Psoas muscle (tissue), 8 donors: Measurements from ENCODE around the gene SEC14L5. TPM values are rescaled to one million over a fixed set of nuclear protein-coding genes. Genes with fewer than 3 reads are reported as not detected.

Experiments used
- ATAC-seq, 4 donors: fragments of 200-7000 bp; cut with Tn5 transposase; one replicate each; pipeline ENCODE4 v1.9.1; 2020; ENCODE audit warnings: moderate library complexity in 3 of 4, mild to moderate bottlenecking in 2 of 4
- DNase-seq, 2 donors: peaks; one replicate each; pipeline ENCODE4 v3.0.0-alpha.2; 2020
- H3K27ac ChIP-seq: fragments of 200-600 bp; one replicate; pipeline ENCODE4 v1.8.0; 2022
- H3K27me3 ChIP-seq, 3 donors: fragments of 200-600 bp in 1 of 3; one replicate each; pipeline versions ENCODE4 v1.6.1 to v1.8.0; 2013 to 2022; ENCODE audit warnings: low read length in 2 of 3, mild to moderate bottlenecking in 2 of 3, moderate library complexity in 1 of 3; ENCODE audit not compliant: insufficient read depth in 3 of 3
- H3K36me3 ChIP-seq, 2 donors: fragments of 200-600 bp in 1 of 2; one replicate each; pipeline versions ENCODE4 v1.6.1 to v1.8.0; 2013 to 2022; ENCODE audit warnings: low read depth in 1 of 2, mild to moderate bottlenecking in 1 of 2, moderate library complexity in 1 of 2; ENCODE audit not compliant: insufficient read depth in 1 of 2
- H3K4me1 ChIP-seq: fragments of 200-600 bp; one replicate; pipeline ENCODE4 v1.8.0; 2022
- H3K4me3 ChIP-seq: fragments of 200-600 bp; one replicate; pipeline ENCODE4 v1.8.0; 2022; ENCODE audit warnings: mild to moderate bottlenecking
- H3K9me3 ChIP-seq: fragments of 200-600 bp; one replicate; pipeline ENCODE4 v1.8.0; 2022
- WGBS, 3 donors: extraction: QIAGEN DNeasy Blood & Tissue Kit; methylation state at CpG; one replicate each; pipeline versions ENCODE4 v1.1.6 to v1.1.7; 2013; 5-methylcytosine and 5-hydroxymethylcytosine counted together
- intact Hi-C, 2 donors: fragments of 100-400 bp; cut with DNase I; formaldehyde crosslinking; loops; one replicate each; pipeline versions ENCODE4 v1.11.0 to v1.14.2; 2022
- polyA plus RNA-seq, 3 donors: library from polyadenylated mRNA; stranded (reverse); fragments of 200-250 nt; gene quantifications; one replicate each; pipeline ENCODE4 v1.2.3, GENCODE V29; 2013
- total RNA-seq, 4 donors: library from RNA; stranded (reverse); fragmentation: NEBNext Ultra II Directional in 2 of 4; extraction: Animal tissue kit (Norgen Biotek cat#: 25700) in 2 of 4; gene quantifications; one replicate each; pipeline versions ENCODE4 v1.2.1 to v1.2.4, GENCODE V29; 2021 to 2023
- TF ChIP-seq, protein P1 (sequence below): fragments of 200-600 bp; IDR thresholded peaks from one replicate; pipeline ENCODE4 v1.8.0; 2022; ENCODE audit warnings: antibody characterized with exemption
- donor health status: healthy with polysubstance abuse.
- donor health status: DM: no; HTN: no; CAD: no; lungs with moderate emphysema.
- donor health status: Bipolar disorder and iron deficiency.
- donor health status: healthy.
- donor health status: DM: yes; HTN: yes; CAD: no.
- donor health status: DM: no; HTN: no; CAD: no.
- donor health status: DM: no; HTN: no; CAD: no.
- donor health status: DM: yes; HTN: yes; CAD: no.

SEC14L5 gene
- total and polyA plus RNA-seq, 7 donors, result 0.23 to 0.88 (median 0.42) TPM

DNA sequence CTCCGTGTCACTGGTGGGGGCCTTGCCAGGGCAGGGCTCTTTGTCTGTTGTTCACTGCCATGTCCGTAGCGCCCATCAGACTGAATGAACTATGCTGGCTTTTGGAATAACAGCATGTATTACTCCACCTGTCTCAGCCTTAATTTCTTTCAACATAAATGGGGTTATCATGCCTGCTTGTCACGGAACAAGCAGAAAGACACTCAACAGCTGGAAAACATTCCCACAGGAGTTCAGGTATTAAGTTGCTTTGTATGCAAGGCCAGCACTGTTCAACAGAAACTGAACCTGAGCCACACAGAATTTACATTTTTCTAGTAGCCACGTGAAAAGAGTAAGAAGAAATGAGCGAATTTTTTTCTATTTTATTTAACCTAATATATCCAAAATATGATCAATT lies 34.3 kb upstream of the SEC14L5 start:
- ATAC-seq, result no peak
- Histone ChIP-seq H3K9me3 (peaks cover 12% of the 10 kb centered on the region), H3K27ac (no peak overlapping the region), H3K4me1 (no peaks in the 10 kb centered on the region), H3K27me3 (peaks cover 0 to 8% (median 0%) of the 10 kb centered on the region in 3 donors), H3K36me3 (no peaks in the 10 kb centered on the region), H3K4me3 (no peak overlapping the region)
- WGBS, 3 donors, result 41 to 74% (median 53%) methylated on average over 6 of the region's 6 CpGs
- intact Hi-C loops, result no loop called here
- TF ChIP-seq, protein P1, sequence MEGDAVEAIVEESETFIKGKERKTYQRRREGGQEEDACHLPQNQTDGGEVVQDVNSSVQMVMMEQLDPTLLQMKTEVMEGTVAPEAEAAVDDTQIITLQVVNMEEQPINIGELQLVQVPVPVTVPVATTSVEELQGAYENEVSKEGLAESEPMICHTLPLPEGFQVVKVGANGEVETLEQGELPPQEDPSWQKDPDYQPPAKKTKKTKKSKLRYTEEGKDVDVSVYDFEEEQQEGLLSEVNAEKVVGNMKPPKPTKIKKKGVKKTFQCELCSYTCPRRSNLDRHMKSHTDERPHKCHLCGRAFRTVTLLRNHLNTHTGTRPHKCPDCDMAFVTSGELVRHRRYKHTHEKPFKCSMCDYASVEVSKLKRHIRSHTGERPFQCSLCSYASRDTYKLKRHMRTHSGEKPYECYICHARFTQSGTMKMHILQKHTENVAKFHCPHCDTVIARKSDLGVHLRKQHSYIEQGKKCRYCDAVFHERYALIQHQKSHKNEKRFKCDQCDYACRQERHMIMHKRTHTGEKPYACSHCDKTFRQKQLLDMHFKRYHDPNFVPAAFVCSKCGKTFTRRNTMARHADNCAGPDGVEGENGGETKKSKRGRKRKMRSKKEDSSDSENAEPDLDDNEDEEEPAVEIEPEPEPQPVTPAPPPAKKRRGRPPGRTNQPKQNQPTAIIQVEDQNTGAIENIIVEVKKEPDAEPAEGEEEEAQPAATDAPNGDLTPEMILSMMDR, result no peak
- DNase-seq, result no peak

- Histone ChIP-seq H3K27me3 (peaks cover 0 to 8% (median 0%) of the 10 kb centered on the region in 3 donors), H3K36me3 (no peaks in the 10 kb centered on the region), H3K27ac (no peak overlapping the region), H3K4me3 (no peak overlapping the region), H3K9me3 (peaks cover 12% of the 10 kb centered on the region), H3K4me1 (no peaks in the 10 kb centered on the region)
- whole genome bisulfite sequencing, 3 donors, result 26 to 34% (median 34%) methylated on average over 12 of the region's 12 CpGs
- no peak for DNase-seq
- intact Hi-C loops, result no loop called here
- ATAC-seq, result peak in 3 of 4 donors; percentile 18 to 62 (median 35)
- TF ChIP-seq, protein P1, result no peak
Observed at GRCh38 chr16:4924593-4925292, 33.4 kb upstream of the SEC14L5 start.

DNA sequence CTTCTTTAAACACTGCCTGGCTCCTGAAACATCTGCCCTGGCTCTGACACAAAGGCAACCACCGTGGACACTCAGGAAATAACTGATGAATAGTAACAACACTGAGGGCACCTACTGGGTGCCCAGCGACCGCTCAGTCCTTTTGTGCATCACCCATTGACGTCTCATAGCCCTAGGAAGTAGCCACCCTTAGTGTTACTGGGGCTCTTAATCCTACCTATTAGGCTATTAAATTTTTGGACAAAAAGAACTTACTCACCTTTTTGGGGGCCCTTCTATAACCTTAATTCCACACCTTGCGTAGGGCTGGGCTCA lies 32.9 kb upstream of the SEC14L5 start:
- intact Hi-C loops, result no loop called here

DNA sequence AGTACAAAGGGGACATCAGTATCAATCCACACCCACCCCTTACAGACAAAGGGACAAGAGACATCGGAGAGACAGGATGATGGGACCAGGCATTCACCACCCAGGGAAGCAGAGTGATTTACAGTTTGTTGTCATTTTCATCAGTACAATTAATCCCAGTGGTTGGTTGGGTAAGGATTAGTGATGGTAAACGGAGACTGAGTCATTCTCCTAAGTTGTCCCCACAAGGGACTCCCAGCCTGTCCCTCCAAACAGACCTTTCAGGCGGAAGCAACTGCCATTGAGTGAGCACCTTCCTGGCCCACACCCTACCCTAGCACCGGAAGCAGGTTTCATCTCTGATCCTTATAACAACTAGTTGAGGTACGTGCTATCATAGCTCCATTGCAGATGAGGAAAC lies 32.3 kb upstream of the SEC14L5 start:
- H3K27ac ChIP-seq, result no peak overlapping the region
- no peaks in the 10 kb centered on the region for H3K36me3 ChIP-seq
- no peaks in the 10 kb centered on the region for H3K4me1 ChIP-seq
- intact Hi-C loops, result no loop called here
- peaks cover 0 to 8% (median 0%) of the 10 kb centered on the region in 3 donors for H3K27me3 ChIP-seq
- no peak overlapping the region for H3K4me3 ChIP-seq
- DNase-seq (no peak), ATAC-seq (peak in 1 of 4 donors; percentile 77)
- WGBS, 3 donors, result 85 to 87% (median 85%) methylated on average over 5 of the region's 5 CpGs
- H3K9me3 ChIP-seq, result peaks cover 12% of the 10 kb centered on the region
- TF ChIP-seq, protein P1, result no peak

More for the DNA sequence above, 32.9 kb upstream of the SEC14L5 start:
- H3K27ac ChIP-seq, result no peak overlapping the region
- TF ChIP-seq, protein P1, result no peak
- H3K36me3 ChIP-seq, result no peaks in the 10 kb centered on the region
- H3K27me3 ChIP-seq, result peaks cover 0 to 8% (median 0%) of the 10 kb centered on the region in 3 donors
- 70 to 74% (median 72%) methylated on average over 5 of the region's 5 CpGs for WGBS, 3 donors
- DNase-seq (no peak), ATAC-seq (no peak)
- no peak overlapping the region for H3K4me3 ChIP-seq
- peaks cover 12% of the 10 kb centered on the region for H3K9me3 ChIP-seq
- no peaks in the 10 kb centered on the region for H3K4me1 ChIP-seq

GRCh38 chr16:4926928-4927327 lies 31.2 kb upstream of the SEC14L5 start:
- H3K4me1 ChIP-seq, result no peaks in the 10 kb centered on the region
- intact Hi-C loops, result no loop called here
- H3K27ac ChIP-seq, result no peak overlapping the region
- peaks cover 0 to 8% (median 0%) of the 10 kb centered on the region in 3 donors for H3K27me3 ChIP-seq
- WGBS, 3 donors, result 97 to 100% (median 97%) methylated on average over 2 of the region's 2 CpGs
- H3K36me3 ChIP-seq, result no peaks in the 10 kb centered on the region
- DNase-seq, result no peak
- ATAC-seq, result no peak
- no peak overlapping the region for H3K4me3 ChIP-seq
- TF ChIP-seq, protein P1, result no peak
- peaks cover 12% of the 10 kb centered on the region for H3K9me3 ChIP-seq
